Ascending aorta (tissue), 2 donors: ENCODE measurements around the gene SSBP2. TPM values are rescaled to one million over a fixed set of nuclear protein-coding genes. Genes with fewer than 3 reads are reported as not detected.

ENCODE experiments used
- DNase-seq, 2 donors: peaks; one replicate each; pipeline ENCODE4 v3.0.0-alpha.2; 2019; ENCODE audit warnings: low spot score in 2 of 2
- H3K27ac ChIP-seq, 2 donors: fragments of 200-600 bp; sonication (generic); one replicate each; pipeline ENCODE4 v1.5.1; 2016 to 2017; ENCODE audit warnings: mild to moderate bottlenecking in 1 of 2
- H3K27me3 ChIP-seq: fragments of 200-600 bp; sonication (generic); one replicate; pipeline ENCODE4 v1.5.1; 2017
- H3K36me3 ChIP-seq, 2 donors: fragments of 200-600 bp; sonication (generic); one replicate each; pipeline ENCODE4 v1.5.1; 2016
- H3K4me1 ChIP-seq, 2 donors: fragments of 200-600 bp; sonication (generic); one replicate each; pipeline ENCODE4 v1.5.1; 2016 to 2017; ENCODE audit warnings: mild to moderate bottlenecking in 1 of 2
- H3K4me3 ChIP-seq, 2 donors: fragments of 200-600 bp; sonication (generic); one replicate each; pipeline ENCODE4 v1.5.1; 2016 to 2017; ENCODE audit warnings: mild to moderate bottlenecking in 1 of 2
- H3K9me3 ChIP-seq, 2 donors: fragments of 200-600 bp; sonication (generic); one replicate each; pipeline ENCODE4 v1.5.1; 2016
- intact Hi-C: fragments of 100-400 bp; cut with DNase I; formaldehyde crosslinking; loops from one replicate; pipeline ENCODE4 v1.15.1; 2023
- total RNA-seq: library from RNA; depleted of rRNA; stranded (reverse); fragments of >200 nt; gene quantifications from one replicate; pipeline ENCODE4 v1.1.0, GENCODE V29; 2016
- TF ChIP-seq, protein P1 (sequence below), 3 experiments: fragments of 200-600 bp in 2 of 3; fragments of 450-650 bp in 1 of 3; sonication (generic) in 2 of 3; IDR thresholded peaks; one replicate each; pipeline ENCODE4 v1.5.1; 2016 to 2019; ENCODE audit warnings: antibody characterized with exemption in 3 of 3, mild to moderate bottlenecking in 1 of 3, moderate library complexity in 1 of 3

The SSBP2 gene
- total RNA-seq, 1 donor from 2014 or later, result 22.4 TPM

DNA sequence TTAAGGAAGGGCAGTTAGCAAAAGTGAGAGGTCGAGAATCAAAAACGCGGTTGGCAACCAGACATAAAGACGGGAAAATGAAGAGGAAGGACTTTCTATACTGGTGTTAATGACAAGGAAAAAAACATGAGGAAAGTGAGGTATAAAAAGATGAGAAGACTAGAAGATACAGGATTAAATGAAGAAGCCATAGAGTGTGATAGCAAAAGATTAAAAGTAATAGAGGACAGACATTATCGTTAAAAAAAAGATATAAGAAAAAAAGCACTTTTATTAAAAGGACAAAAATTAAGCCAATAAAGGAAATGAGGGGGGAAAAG is 1.7 kb upstream of the SSBP2 start:
- intact Hi-C loops, result loop anchor here (10.0 kb wide), 1 partner anchor 1722 kb away; the partner anchor contains the start of gene VCAN
- no peak for DNase-seq
- Histone ChIP-seq H3K27me3 (no peaks in the 10 kb centered on the region), H3K9me3 (no peaks in the 10 kb centered on the region), H3K27ac (peak overlapping the region; percentile 98 to 100), H3K4me3 (no peak overlapping the region), H3K36me3 (no peaks in the 10 kb centered on the region), H3K4me1 (peaks cover 10 to 42% of the 10 kb centered on the region in 2 donors)
- TF ChIP-seq, protein P1, sequence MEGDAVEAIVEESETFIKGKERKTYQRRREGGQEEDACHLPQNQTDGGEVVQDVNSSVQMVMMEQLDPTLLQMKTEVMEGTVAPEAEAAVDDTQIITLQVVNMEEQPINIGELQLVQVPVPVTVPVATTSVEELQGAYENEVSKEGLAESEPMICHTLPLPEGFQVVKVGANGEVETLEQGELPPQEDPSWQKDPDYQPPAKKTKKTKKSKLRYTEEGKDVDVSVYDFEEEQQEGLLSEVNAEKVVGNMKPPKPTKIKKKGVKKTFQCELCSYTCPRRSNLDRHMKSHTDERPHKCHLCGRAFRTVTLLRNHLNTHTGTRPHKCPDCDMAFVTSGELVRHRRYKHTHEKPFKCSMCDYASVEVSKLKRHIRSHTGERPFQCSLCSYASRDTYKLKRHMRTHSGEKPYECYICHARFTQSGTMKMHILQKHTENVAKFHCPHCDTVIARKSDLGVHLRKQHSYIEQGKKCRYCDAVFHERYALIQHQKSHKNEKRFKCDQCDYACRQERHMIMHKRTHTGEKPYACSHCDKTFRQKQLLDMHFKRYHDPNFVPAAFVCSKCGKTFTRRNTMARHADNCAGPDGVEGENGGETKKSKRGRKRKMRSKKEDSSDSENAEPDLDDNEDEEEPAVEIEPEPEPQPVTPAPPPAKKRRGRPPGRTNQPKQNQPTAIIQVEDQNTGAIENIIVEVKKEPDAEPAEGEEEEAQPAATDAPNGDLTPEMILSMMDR (IDR thresholded peaks at IDR 0.05), result no peak

DNA sequence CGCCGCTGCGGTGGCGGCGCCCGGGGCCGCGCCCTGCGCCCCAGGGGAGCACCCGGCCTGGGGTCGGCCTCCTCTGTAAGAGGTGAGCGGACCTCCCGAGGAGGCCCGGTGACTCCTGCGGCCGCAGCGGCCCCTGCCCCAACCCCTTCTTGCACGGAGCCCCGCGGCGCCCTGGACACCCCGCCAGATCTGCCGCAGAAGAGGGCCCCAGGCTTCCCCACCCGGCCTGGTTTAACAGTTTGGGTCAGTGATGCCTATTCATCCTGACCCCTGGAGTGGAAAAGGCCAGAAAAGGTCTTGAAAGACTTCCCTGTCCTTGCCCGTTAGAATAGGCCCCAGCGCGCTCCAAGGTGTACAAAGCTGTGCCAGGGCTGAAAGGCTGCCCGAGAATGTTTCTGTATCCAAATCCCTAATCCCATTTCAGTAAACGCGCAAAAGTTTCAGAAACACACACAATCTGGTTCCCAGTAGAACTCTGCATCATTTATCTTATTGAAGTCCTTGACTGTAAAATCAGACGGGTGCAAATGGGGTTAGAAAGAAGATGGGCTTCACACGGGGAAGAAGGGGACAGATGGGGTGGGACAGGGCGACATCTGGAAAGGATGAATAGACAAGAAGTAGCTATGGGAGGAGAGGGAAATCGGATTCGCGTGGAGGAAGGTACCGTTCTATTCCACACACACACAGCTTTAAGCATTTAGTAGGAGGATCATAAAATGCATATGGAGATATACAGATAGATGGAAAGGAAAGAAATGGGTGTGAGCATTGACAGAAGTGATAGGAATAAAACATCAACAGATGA is 1.1 kb upstream of the SSBP2 start:
- Histone ChIP-seq H3K27me3 (no peaks in the 10 kb centered on the region), H3K4me3 (peak overlapping the region; percentile 77 to 94)
- peak in 1 of 2 donors; percentile 81 for DNase-seq

DNA sequence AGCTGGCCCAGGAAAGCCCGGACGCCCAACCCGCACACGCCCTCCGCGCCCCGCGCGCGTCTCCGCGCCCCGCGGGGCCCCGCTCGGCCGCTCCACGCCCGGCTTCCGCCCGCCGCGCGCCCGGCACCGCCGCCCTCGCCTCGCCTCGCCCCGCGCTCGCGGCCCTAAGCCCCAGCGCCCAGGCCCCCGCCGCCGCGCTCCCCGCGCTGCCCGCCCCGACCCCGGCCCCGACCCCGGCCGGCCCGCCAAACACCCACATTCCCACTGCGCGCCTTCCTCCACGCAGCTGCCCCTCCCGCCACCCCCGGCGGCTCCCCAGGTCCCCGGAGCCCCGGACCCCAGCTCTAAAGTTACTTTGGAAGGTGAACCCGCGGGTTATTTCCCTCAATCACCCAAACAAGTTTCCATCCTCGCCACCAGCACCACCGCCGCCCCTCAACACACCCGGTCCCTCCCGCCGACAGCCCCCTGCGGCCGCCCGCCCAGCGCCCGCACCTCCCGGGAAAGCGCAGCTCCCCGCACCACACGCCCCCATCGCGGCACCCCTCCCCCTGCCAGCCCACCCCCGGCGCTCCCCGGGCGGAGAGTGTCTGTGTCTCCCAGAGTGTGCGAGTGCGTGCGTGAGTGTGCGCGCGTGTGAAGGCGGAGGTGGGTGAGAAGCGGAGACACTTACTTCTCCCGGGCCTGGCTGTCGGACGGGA is 439 bp downstream of the SSBP2 start:
- peaks cover under 1 to 32% of the 10 kb centered on the region in 2 donors for H3K4me1 ChIP-seq
- H3K27ac ChIP-seq, result peak overlapping the region; percentile 92 to 93

More for the DNA sequence above, 1.1 kb upstream of the SSBP2 start:
- TF ChIP-seq, protein P1 (IDR thresholded peaks at IDR 0.05), result no peak
- intact Hi-C loops, result loop anchor here (1.0 to 10.0 kb wide), 8 partner anchors 27 to 1723 kb away; partner anchors contain the start of genes ATG10, VCAN and ZCCHC9
- Histone ChIP-seq H3K36me3 (no peaks in the 10 kb centered on the region), H3K4me1 (peaks cover 10 to 42% of the 10 kb centered on the region in 2 donors), H3K27ac (peak overlapping the region; percentile 98 to 100), H3K9me3 (no peaks in the 10 kb centered on the region)

DNA sequence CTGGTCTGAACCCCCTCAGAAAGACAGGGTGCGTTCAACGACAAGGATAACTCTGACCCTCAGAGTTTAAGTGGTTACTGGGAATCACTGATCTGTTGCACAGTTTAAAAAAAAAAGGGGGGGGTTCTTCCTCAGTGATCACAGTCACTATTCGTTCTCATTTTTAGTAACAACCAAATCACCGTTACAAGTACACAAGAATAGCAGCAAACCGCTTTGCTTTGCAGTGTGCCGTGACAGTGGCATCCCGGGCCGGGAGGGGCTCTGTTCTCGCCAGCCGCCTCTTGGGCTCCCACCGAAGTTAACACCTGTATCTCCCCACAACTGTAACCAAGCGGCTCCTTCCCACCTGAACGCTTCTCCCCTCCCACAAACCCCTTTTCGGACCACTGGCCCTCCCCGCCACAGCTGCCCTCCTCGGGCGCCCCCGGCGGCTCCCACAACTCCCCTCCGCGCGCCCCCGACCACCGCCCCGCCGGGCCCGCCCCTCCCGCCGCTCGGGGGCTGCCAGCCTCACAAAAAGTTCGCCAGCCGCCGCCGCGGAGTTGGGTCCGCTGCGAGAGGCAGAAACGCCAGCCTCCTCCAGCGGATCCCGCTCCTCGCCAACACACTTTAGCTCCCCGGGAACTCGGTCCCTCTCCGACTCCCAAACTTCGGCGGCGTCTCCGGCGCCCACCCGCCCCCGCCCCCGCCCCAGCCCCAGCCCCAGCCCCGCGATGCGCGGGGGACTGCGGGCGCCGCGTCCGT is 1.2 kb downstream of the SSBP2 start:
- TF ChIP-seq, protein P1 (IDR thresholded peaks at IDR 0.05), result no peak
- intact Hi-C loops, result loop anchor here (2.0 to 10.0 kb wide), 5 partner anchors 29 to 1725 kb away; partner anchors contain the start of genes VCAN and ZCCHC9
- Histone ChIP-seq H3K9me3 (no peaks in the 10 kb centered on the region), H3K36me3 (no peaks in the 10 kb centered on the region), H3K4me3 (peak overlapping the region; percentile 86 to 94), H3K4me1 (peaks cover 0 to 27% of the 10 kb centered on the region in 2 donors), H3K27me3 (no peaks in the 10 kb centered on the region), H3K27ac (peak overlapping the region; percentile 85 to 93)
- peak in 1 of 2 donors; percentile 71 for DNase-seq

More for the DNA sequence above, 439 bp downstream of the SSBP2 start:
- H3K36me3 ChIP-seq, result no peaks in the 10 kb centered on the region
- no peaks in the 10 kb centered on the region for H3K27me3 ChIP-seq
- TF ChIP-seq, protein P1 (IDR thresholded peaks at IDR 0.05), result no peak
- H3K4me3 ChIP-seq, result peak overlapping the region; percentile 86 to 94
- no peaks in the 10 kb centered on the region for H3K9me3 ChIP-seq
- DNase-seq, result no peak
- intact Hi-C loops, result loop anchor here (1.0 to 10.0 kb wide), 8 partner anchors 28 to 1724 kb away; partner anchors contain the start of genes ATG10, VCAN and ZCCHC9

DNA sequence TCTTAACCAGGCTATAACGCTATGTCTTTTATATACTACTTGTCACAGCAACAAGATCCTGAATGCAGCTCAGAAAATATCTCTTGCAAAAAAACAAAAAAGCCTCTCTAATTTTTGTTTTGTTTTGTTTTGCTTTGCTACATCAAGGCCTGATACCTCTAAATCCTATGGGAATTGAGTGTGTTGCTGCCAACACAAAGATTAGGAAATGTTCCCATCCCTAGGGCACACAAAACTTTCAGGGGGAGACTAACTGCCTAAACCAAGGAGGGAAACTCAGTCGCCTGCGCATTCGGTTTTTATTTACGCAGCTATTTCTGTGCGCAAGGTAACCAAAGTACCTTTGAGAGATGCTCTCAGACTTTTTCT is 1.7 kb downstream of the SSBP2 start:
- no peak for DNase-seq
- no peaks in the 10 kb centered on the region for H3K27me3 ChIP-seq
- peaks cover 0 to 21% of the 10 kb centered on the region in 2 donors for H3K4me1 ChIP-seq
- H3K36me3 ChIP-seq, result no peaks in the 10 kb centered on the region
- TF ChIP-seq, protein P1 (IDR thresholded peaks at IDR 0.05), result no peak
- peak overlapping the region; percentile 86 to 94 for H3K4me3 ChIP-seq
- peak overlapping the region; percentile 85 to 93 for H3K27ac ChIP-seq
- H3K9me3 ChIP-seq, result no peaks in the 10 kb centered on the region
- intact Hi-C loops, result loop anchor here (2.0 kb wide), 1 partner anchor 324 kb away; no protein-coding TSS in a partner anchor
